ENCODE data around the gene SPTBN4.

- TF ChIP-seq CTCF (IDR thresholded peaks at IDR 0.05) (no peak), EP300 (IDR thresholded peaks at IDR 0.05) (no peak), POLR2A (IDR thresholded peaks at IDR 0.05) (no peak)
Observed at GRCh38 chr19:40449506-40449905, 17.3 kb upstream of the SPTBN4 start.

All from ovary (tissue), 3 donors.